Neural progenitor cell (in vitro differentiated cells): Measurements from ENCODE around the gene AQP10. TPM values are rescaled to one million over a fixed set of nuclear protein-coding genes. Genes with fewer than 3 reads are reported as not detected.

Experiments
- small RNA-seq: library from RNA; depleted of rRNA; stranded (forward); fragments of <200 nt; gene quantifications from one replicate; pipeline ENCODE3, GENCODE V24; 2015
- total RNA-seq: library from RNA; depleted of rRNA; stranded (reverse); fragments of >200 nt; gene quantifications from 2 replicates; pipeline ENCODE4 v1.2.3, GENCODE V29; 2015; ENCODE audit warnings: low replicate concordance

AQP10 gene
- total RNA-seq, 1 donor from 2014 or later: not detected

Small RNAs within 50 kb of the gene (small RNA-seq; reads per million reads assigned to genes)
- gene RF00273: not detected
- gene RNU6-121P: not detected
- gene RNU6-239P: not detected
- not detected for gene RNU7-57P

Other genes starting within 250 kb of the AQP10 start
- not detected in 2 replicates for gene NUP210L, start 166.0 kb upstream of the AQP10 start, total RNA-seq
- gene TPM3, start 129.0 kb upstream of the AQP10 start, total RNA-seq: 408 and 596 TPM in 2 replicates
- gene CFAP141, start 114.8 kb upstream of the AQP10 start, total RNA-seq: not detected in 2 replicates
- 135 and 148 TPM in 2 replicates for gene UBAP2L, start 100.1 kb upstream of the AQP10 start, total RNA-seq
- 57.9 and 65.9 TPM in 2 replicates for gene HAX1, start 48.5 kb upstream of the AQP10 start, total RNA-seq
- 41.6 and 63.4 TPM in 2 replicates for gene ATP8B2, start 4.4 kb downstream of the AQP10 start, total RNA-seq
- gene IL6R, start 84.2 kb downstream of the AQP10 start, total RNA-seq: 0.09 TPM in 1 of 2 replicates, not detected in the other
- not detected in 2 replicates for gene TDRD10, start 181.1 kb downstream of the AQP10 start, total RNA-seq
- 0.04 TPM in 1 of 2 replicates, not detected in the other for gene SHE, start 181.3 kb downstream of the AQP10 start, total RNA-seq
- 36.0 and 96.2 TPM in 2 replicates for gene UBE2Q1, start 237.6 kb downstream of the AQP10 start, total RNA-seq
- 0.11 and 2.3 TPM in 2 replicates for gene CHRNB2, start 246.7 kb downstream of the AQP10 start, total RNA-seq